ENCODE measurements around the gene PPFIA1. TPM values are rescaled to one million over a fixed set of nuclear protein-coding genes. Genes with fewer than 3 reads are reported as not detected.
A peak's percentile ranks its signal among the peaks of the same experiment; 100 is the strongest.

PPFIA1 gene
- polyA plus RNA-seq, 1 of the 3 experiments (the other 2 are of a cell fraction) = 37.4 TPM

DNA sequence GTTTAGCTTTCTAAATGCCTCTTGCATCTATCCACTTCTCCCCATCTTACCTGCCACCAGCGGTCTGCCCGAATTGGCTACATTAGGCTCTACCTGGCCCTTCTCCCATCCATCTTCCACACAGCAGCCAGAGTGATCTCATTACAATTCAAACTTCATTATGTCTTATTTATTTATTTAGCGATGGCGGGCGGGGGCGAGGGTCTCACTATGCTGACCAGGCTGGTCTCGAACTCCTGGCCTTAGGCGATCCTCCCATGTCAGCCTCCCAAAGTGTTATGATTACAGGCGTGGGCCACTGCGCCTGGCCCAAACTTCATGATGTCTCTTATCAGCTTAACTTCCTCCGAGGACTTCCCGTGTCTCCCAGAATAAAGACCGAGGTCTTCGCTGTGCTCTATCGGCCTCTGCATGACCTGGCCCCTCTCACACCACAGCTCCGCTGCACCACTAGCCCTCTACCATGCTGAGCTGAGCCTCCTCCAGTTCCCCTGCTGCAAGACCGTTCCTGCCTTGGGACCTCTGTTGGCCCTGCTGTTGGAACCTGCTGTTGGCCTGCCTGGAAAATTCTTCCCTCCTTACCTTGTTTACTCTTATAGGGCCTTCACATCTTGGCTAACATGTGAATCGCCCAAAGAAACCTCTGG, 127.0 kb downstream of the PPFIA1 start:
- Histone ChIP-seq H3K27ac (ENCODE audit: low read depth in 2 of 2, low read length in 1 of 2) (peak overlapping the region; percentile 73 to 89), H3K4me1 (ENCODE audit: control insufficient read depth in 1 of 2, insufficient read depth in 2 of 2, low read depth in 1 of 2, low read length in 1 of 2) (peaks cover 11 to 15% of the 10 kb centered on the region in 2 experiments; a peak in 3 of 4 replicates), H4K20me1 (ENCODE audit: insufficient read depth) (peaks cover 27% of the 10 kb centered on the region), H3K36me3 (replicated peaks in 1 of 2; ENCODE audit: control insufficient read depth in 1 of 2, insufficient read depth in 2 of 2, low read length in 1 of 2) (peaks cover 0 to 10% of the 10 kb centered on the region in 2 experiments), H2AFZ (ENCODE audit: low read depth) (peak overlapping the region; percentile 78), H3K9me2 (no peaks in the 10 kb centered on the region), H3K4me2 (peak overlapping the region; percentile 95), H3F3A (replicated peaks; ENCODE audit: insufficient read depth) (peaks cover 21% of the 10 kb centered on the region), H3K9me3 (no peaks in the 10 kb centered on the region), H3K9ac (peak overlapping the region; percentile 97), H3K4me3 (ENCODE audit: low read depth in 2 of 2, low read length in 1 of 2) (peak overlapping the region; percentile 63 to 83), H3K27me3 (ENCODE audit: insufficient read depth) (no peaks in the 10 kb centered on the region), H3K79me2 (ENCODE audit: insufficient read depth) (peaks cover 82% of the 10 kb centered on the region)
- peak; percentile 57 for DNase-seq
- ChIA-PET POLR2A (no interaction called here), CTCF (interaction anchor here (0.6 kb wide), 1 partner anchor 693 kb away, joined by 3 read pairs; no protein-coding TSS in a partner anchor)
- WGBS (ENCODE audit: low lambda C conversion rate) = 24% methylated on average over 15 of the region's 18 CpGs
- TF ChIP-seq, protein P1, sequence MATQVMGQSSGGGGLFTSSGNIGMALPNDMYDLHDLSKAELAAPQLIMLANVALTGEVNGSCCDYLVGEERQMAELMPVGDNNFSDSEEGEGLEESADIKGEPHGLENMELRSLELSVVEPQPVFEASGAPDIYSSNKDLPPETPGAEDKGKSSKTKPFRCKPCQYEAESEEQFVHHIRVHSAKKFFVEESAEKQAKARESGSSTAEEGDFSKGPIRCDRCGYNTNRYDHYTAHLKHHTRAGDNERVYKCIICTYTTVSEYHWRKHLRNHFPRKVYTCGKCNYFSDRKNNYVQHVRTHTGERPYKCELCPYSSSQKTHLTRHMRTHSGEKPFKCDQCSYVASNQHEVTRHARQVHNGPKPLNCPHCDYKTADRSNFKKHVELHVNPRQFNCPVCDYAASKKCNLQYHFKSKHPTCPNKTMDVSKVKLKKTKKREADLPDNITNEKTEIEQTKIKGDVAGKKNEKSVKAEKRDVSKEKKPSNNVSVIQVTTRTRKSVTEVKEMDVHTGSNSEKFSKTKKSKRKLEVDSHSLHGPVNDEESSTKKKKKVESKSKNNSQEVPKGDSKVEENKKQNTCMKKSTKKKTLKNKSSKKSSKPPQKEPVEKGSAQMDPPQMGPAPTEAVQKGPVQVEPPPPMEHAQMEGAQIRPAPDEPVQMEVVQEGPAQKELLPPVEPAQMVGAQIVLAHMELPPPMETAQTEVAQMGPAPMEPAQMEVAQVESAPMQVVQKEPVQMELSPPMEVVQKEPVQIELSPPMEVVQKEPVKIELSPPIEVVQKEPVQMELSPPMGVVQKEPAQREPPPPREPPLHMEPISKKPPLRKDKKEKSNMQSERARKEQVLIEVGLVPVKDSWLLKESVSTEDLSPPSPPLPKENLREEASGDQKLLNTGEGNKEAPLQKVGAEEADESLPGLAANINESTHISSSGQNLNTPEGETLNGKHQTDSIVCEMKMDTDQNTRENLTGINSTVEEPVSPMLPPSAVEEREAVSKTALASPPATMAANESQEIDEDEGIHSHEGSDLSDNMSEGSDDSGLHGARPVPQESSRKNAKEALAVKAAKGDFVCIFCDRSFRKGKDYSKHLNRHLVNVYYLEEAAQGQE (IDR thresholded peaks at IDR 0.05; ENCODE audit: low read depth, low read length) = no peak
- TF ChIP-seq TCF12 (IDR thresholded peaks at IDR 0.05) = no peak
- TF ChIP-seq, protein P2, sequence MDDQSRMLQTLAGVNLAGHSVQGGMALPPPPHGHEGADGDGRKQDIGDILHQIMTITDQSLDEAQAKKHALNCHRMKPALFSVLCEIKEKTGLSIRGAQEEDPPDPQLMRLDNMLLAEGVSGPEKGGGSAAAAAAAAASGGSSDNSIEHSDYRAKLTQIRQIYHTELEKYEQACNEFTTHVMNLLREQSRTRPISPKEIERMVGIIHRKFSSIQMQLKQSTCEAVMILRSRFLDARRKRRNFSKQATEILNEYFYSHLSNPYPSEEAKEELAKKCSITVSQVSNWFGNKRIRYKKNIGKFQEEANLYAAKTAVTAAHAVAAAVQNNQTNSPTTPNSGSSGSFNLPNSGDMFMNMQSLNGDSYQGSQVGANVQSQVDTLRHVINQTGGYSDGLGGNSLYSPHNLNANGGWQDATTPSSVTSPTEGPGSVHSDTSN (IDR thresholded peaks at IDR 0.05) = no peak
- TF ChIP-seq TEAD4 (IDR thresholded peaks at IDR 0.05; ENCODE audit: borderline replicate concordance, insufficient read depth) = no peak
- no peak for TF ChIP-seq POLR2AphosphoS5 (IDR thresholded peaks at IDR 0.05; ENCODE audit: low read depth, low read length)
- no peak for TF ChIP-seq CHD2 (IDR thresholded peaks at IDR 0.05; ENCODE audit: low read length, partially characterized antibody)
- TF ChIP-seq MXI1 (IDR thresholded peaks at IDR 0.05; ENCODE audit: low read depth, low read length) = no peak

DNA sequence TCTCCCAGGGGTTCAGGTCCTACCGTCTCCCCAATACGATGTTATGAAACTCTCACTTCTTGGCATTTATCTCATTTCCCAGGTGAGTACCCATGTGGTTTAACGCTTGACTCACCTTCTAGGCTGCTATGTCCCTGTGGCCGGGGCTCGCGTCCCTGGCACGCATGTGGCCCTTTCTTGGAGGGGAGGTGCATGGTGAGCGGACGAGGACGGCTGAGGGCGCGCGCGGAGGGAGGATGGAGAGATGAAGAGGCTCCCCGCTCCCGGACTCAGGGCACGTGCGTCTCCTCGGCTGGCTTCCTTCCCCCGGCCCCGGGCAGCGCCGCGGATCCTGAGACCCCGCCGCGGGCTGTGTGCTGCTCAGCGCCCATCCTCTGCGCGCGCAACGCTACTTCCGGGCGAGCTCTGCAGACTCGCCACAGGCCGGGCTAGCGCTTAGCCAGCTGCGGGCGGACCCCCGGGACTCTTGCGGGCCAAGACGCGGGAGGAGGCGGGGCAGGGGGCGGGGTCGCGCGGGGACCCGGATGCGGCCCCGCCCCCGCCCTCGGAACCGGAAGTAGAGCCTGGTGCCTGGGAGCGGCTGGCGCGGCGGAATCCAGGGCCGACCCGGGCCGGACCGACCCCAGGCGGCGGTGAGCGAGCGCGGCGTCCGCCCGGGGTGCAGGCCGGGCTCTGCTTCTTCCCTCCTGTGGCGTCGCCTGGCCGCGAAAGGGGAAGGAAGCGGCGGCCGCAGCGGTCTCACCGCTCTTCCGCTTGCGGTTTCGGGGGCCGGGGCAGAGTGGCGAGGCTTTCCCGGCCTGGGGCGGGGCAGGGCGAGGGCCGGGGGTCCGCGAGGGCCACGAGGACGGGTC, 127.7 kb downstream of the PPFIA1 start, which contains the start of gene CTTN:
TSS of gene CTTN (plus strand) at position 547 of the 851 bp plus-strand sequence. CDS start 8,769 bp downstream, outside the sequence.
- Histone ChIP-seq H3K9me3 (no peaks in the 10 kb centered on the region), H3K36me3 (replicated peaks in 1 of 2; ENCODE audit: control insufficient read depth in 1 of 2, insufficient read depth in 2 of 2, low read length in 1 of 2) (peaks cover 0 to 14% of the 10 kb centered on the region in 2 experiments), H3K9me2 (no peaks in the 10 kb centered on the region), H3K4me1 (ENCODE audit: control insufficient read depth in 1 of 2, insufficient read depth in 2 of 2, low read depth in 1 of 2, low read length in 1 of 2) (peaks cover 11 to 17% of the 10 kb centered on the region in 2 experiments; a peak in 3 of 4 replicates), H3K9ac (peak within 1 kb of the TSS; percentile 97), H2AFZ (ENCODE audit: low read depth) (peak within 1 kb of the TSS; percentile 78), H3F3A (replicated peaks; ENCODE audit: insufficient read depth) (peaks cover 21% of the 10 kb centered on the region), H3K27ac (ENCODE audit: low read depth in 2 of 2, low read length in 1 of 2) (peak within 1 kb of the TSS; percentile 73 to 89), H3K79me2 (ENCODE audit: insufficient read depth) (peaks cover 82% of the 10 kb centered on the region), H3K4me3 (ENCODE audit: low read depth in 2 of 2, low read length in 1 of 2) (peak within 1 kb of the TSS; percentile 63 to 83), H3K4me2 (peak within 1 kb of the TSS; percentile 95), H4K20me1 (ENCODE audit: insufficient read depth) (peaks cover 34% of the 10 kb centered on the region), H3K27me3 (ENCODE audit: insufficient read depth) (no peaks in the 10 kb centered on the region)
- ChIA-PET CTCF (no interaction called here), POLR2A (no interaction called here)
- DNase-seq = peak; percentile 99
- WGBS (ENCODE audit: low lambda C conversion rate) = 0% methylated on average over 17 of the region's 93 CpGs
- TF ChIP-seq MXI1 (IDR thresholded peaks at IDR 0.05; ENCODE audit: low read depth, low read length) (peak; percentile 95), ELF1 (IDR thresholded peaks at IDR 0.05) (peak; percentile 70; the same call in 1 of the 2 replicates), YY1 (IDR thresholded peaks at IDR 0.05; ENCODE audit: low read depth) (no peak), POLR2AphosphoS5 (IDR thresholded peaks at IDR 0.05; ENCODE audit: low read depth, low read length) (peak; percentile 55), RCOR1 (IDR thresholded peaks at IDR 0.05; ENCODE audit: low read length) (no peak)
- TF ChIP-seq, protein P3, sequence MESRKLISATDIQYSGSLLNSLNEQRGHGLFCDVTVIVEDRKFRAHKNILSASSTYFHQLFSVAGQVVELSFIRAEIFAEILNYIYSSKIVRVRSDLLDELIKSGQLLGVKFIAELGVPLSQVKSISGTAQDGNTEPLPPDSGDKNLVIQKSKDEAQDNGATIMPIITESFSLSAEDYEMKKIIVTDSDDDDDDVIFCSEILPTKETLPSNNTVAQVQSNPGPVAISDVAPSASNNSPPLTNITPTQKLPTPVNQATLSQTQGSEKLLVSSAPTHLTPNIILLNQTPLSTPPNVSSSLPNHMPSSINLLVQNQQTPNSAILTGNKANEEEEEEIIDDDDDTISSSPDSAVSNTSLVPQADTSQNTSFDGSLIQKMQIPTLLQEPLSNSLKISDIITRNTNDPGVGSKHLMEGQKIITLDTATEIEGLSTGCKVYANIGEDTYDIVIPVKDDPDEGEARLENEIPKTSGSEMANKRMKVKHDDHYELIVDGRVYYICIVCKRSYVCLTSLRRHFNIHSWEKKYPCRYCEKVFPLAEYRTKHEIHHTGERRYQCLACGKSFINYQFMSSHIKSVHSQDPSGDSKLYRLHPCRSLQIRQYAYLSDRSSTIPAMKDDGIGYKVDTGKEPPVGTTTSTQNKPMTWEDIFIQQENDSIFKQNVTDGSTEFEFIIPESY (IDR thresholded peaks at IDR 0.05; ENCODE audit: borderline replicate concordance, low read depth) = no peak
- TF ChIP-seq, protein P1 (IDR thresholded peaks at IDR 0.05; ENCODE audit: low read depth, low read length) = peak; percentile 11; the same call in 1 of the 2 replicates
- TF ChIP-seq, protein P4, sequence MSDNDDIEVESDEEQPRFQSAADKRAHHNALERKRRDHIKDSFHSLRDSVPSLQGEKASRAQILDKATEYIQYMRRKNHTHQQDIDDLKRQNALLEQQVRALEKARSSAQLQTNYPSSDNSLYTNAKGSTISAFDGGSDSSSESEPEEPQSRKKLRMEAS (IDR thresholded peaks at IDR 0.05; ENCODE audit: low read depth) = peak; percentile 89
